OCI-LY3 (cell line): ENCODE data around the gene PSMC3.

ENCODE experiments used
- CTCF ChIP-seq: fragments of 200-600, 300-600 bp; sonication (generic); IDR thresholded peaks from 2 replicates; pipeline ENCODE4 v1.5.1; 2014; ENCODE audit warnings: antibody characterized with exemption, low read length, low read depth
- EZH2phosphoT487 ChIP-seq: fragments of 200-600 bp; shearing (Covaris generic); IDR thresholded peaks from 2 replicates; pipeline ENCODE4 v1.6.1; 2018; ENCODE audit warnings: antibody characterized with exemption, mixed run types, low read depth

DNA sequence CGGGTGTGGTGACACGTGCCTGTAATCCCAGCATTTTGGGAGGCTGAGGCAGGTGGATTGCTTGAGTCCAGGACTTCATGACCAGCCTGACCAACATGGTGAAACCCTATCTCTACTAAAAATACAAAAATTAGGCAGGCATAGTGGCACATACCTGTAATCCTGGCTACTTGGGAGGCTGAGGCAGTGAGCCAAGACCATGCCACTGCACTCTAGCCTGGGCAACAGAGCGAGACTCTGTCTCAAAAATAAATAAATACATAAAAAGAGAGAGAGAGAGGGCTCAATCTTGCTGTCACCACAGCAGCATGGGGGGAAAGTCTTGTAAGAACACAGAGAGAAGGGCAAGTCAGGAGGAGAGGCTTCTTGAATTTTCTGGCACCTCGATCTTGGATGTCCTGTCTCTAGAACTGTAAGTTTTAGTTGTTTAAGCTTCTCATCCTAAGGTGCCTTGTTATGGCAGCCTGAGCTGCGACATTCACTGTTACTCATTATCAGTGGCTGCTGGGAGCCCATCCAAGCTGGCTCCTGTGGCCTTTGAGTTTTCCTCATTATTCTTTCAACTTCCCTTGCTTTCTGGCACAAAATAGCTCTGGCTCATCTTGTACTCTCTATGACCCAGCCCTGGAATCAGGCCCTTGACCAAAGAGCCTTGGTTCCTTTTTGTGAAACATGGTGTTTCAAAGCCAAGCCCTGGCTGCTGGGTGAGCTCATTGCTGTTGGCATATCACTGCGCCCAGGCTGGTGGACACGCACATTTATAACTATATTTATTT, 8.0 kb upstream of the PSMC3 start:
- no peak for TF ChIP-seq CTCF
- TF ChIP-seq EZH2phosphoT487, result no peak
